ENCODE measurements around the gene L3MBTL4.

L3MBTL4 gene

GRCh38 chr18:6022074-6022444 lies 392.7 kb downstream of the L3MBTL4 start:
- TF ChIP-seq OSR1 (CRISPR knock-in tag; IDR thresholded peaks at IDR 0.05) = no peak
- no peak for TF ChIP-seq CSDC2 (CRISPR knock-in tag; IDR thresholded peaks at IDR 0.05)
- TF ChIP-seq ZNF565 (CRISPR knock-in tag; conservative IDR thresholded peaks at IDR 0.05; ENCODE audit: low read depth) = no peak
- ATAC-seq = no peak

GRCh38 chr18:6021306-6022073 lies 393.2 kb downstream of the L3MBTL4 start:
- TF ChIP-seq SNAI2 (CRISPR knock-in tag; IDR thresholded peaks at IDR 0.05) (no peak), ZC3H10 (CRISPR knock-in tag; IDR thresholded peaks at IDR 0.05) (no peak), OSR1 (CRISPR knock-in tag; IDR thresholded peaks at IDR 0.05) (no peak), ESRRG (CRISPR knock-in tag; IDR thresholded peaks at IDR 0.05) (no peak)
- no peak for ATAC-seq

GRCh38 chr18:6018671-6019070 lies 396.0 kb downstream of the L3MBTL4 start:
- TF ChIP-seq TOX (CRISPR knock-in tag; IDR thresholded peaks at IDR 0.05; ENCODE audit: borderline replicate concordance) (no peak), TCF4 (CRISPR knock-in tag; IDR thresholded peaks at IDR 0.05; ENCODE audit: borderline replicate concordance) (0 out of 2 replicates have a peak, but pooled peaks have one; percentile 14)
- ATAC-seq = no peak

GRCh38 chr18:6017171-6017570 lies 397.5 kb downstream of the L3MBTL4 start:
- no peak for TF ChIP-seq CSRNP3 (CRISPR knock-in tag; IDR thresholded peaks at IDR 0.05)
- TF ChIP-seq ZFP30 (CRISPR knock-in tag; IDR thresholded peaks at IDR 0.05) = no peak
- TF ChIP-seq BACH2 (CRISPR knock-in tag; IDR thresholded peaks at IDR 0.05; ENCODE audit: borderline replicate concordance) = no peak
- no peak for TF ChIP-seq ZNF565 (CRISPR knock-in tag; conservative IDR thresholded peaks at IDR 0.05; ENCODE audit: low read depth)
- no peak for TF ChIP-seq ZNF70 (CRISPR knock-in tag; IDR thresholded peaks at IDR 0.05)
- TF ChIP-seq ARNTL (CRISPR knock-in tag; IDR thresholded peaks at IDR 0.05; ENCODE audit: borderline replicate concordance, low read depth) = no peak
- TF ChIP-seq SNAI2 (CRISPR knock-in tag; IDR thresholded peaks at IDR 0.05) = no peak
- no peak for TF ChIP-seq POU6F1 (CRISPR knock-in tag; IDR thresholded peaks at IDR 0.05; ENCODE audit: borderline replicate concordance, low read depth)
- no peak for TF ChIP-seq ZC3H10 (CRISPR knock-in tag; IDR thresholded peaks at IDR 0.05)
- TF ChIP-seq PATZ1 (CRISPR knock-in tag; IDR thresholded peaks at IDR 0.05; ENCODE audit: borderline replicate concordance) = no peak
- TF ChIP-seq ISL1 (CRISPR knock-in tag; IDR thresholded peaks at IDR 0.05) = no peak
- ATAC-seq = no peak

GRCh38 chr18:6015364-6015763 lies 399.3 kb downstream of the L3MBTL4 start:
- no peak for ATAC-seq
- no peak for TF ChIP-seq ARNTL (CRISPR knock-in tag; IDR thresholded peaks at IDR 0.05; ENCODE audit: borderline replicate concordance, low read depth)
- no peak for TF ChIP-seq TOX (CRISPR knock-in tag; IDR thresholded peaks at IDR 0.05; ENCODE audit: borderline replicate concordance)
- TF ChIP-seq ZNF565 (CRISPR knock-in tag; conservative IDR thresholded peaks at IDR 0.05; ENCODE audit: low read depth) = no peak
- TF ChIP-seq GLIS3 (CRISPR knock-in tag; IDR thresholded peaks at IDR 0.05) = no peak
- no peak for TF ChIP-seq ZC3H10 (CRISPR knock-in tag; IDR thresholded peaks at IDR 0.05)
- no peak for TF ChIP-seq CSRNP3 (CRISPR knock-in tag; IDR thresholded peaks at IDR 0.05)
- TF ChIP-seq CREB5 (CRISPR knock-in tag; IDR thresholded peaks at IDR 0.05; ENCODE audit: low read depth) = no peak
- TF ChIP-seq CSDC2 (CRISPR knock-in tag; IDR thresholded peaks at IDR 0.05) = no peak
- TF ChIP-seq ZFP30 (CRISPR knock-in tag; IDR thresholded peaks at IDR 0.05) = no peak
- no peak for TF ChIP-seq SNAI2 (CRISPR knock-in tag; IDR thresholded peaks at IDR 0.05)
- TF ChIP-seq TCF4 (CRISPR knock-in tag; IDR thresholded peaks at IDR 0.05; ENCODE audit: borderline replicate concordance) = no peak
- no peak for TF ChIP-seq PPARA (CRISPR knock-in tag; IDR thresholded peaks at IDR 0.05; ENCODE audit: borderline replicate concordance)
- no peak for TF ChIP-seq ESRRG (CRISPR knock-in tag; IDR thresholded peaks at IDR 0.05)
